UCSD-AML1 (cell line): Measurements from ENCODE around the gene F11.
"Not testable (repeated sequence)": the region's sequence is repeated elsewhere in the genome, so short reads cannot be mapped to it uniquely, and the experiment has no call there.

Source experiments
- DNase-seq: peaks from one replicate; lab custom pipeline; 2025; ENCODE audit not compliant: unreplicated experiment; lab: John Stamatoyannopoulos, UW

Gene F11

DNA sequence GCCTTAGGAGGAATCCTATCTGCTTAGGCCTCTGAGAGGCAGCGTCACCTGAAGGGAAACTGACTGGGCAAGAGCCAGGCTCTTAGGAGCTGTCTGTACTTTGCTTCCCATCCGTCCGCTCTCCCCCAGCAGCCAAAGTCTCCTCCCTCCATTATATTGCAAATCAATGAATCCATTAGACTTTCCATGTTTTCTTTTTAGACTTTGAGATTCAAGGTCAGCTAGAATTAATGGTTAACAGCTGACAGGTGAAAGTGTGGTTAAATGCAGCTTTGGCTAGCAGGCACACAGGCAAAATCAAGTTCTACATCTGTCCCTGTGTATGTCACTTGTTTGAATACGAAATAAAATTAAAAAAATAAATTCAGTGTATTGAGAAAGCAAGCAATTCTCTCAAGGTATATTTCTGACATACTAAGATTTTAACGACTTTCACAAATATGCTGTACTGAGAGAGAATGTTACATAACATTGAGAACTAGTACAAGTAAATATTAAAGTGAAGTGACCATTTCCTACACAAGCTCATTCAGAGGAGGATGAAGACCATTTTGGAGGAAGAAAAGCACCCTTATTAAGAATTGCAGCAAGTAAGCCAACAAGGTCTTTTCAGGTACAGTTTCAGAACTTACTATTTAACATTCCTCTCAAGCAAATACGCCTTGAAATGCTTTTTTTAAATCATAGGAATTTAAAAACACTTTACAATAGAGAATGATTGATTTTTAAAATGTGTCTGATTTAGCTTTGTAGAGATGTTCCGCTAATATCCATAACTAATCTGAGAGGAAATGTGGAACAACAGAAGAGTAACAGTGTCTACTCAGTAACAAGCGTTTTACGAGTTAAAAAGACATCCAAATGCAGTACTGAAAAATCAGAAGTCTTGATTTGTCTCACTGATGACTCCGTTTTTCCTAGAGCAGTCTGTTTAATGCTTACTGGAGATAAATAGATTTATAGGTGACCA, at the start of gene F11:
Gene F11, plus strand, starts transcription at position 507 of the 970 bp plus-strand sequence. CDS start 948 bp downstream, outside the sequence.
- DNase-seq, result no peak

DNA sequence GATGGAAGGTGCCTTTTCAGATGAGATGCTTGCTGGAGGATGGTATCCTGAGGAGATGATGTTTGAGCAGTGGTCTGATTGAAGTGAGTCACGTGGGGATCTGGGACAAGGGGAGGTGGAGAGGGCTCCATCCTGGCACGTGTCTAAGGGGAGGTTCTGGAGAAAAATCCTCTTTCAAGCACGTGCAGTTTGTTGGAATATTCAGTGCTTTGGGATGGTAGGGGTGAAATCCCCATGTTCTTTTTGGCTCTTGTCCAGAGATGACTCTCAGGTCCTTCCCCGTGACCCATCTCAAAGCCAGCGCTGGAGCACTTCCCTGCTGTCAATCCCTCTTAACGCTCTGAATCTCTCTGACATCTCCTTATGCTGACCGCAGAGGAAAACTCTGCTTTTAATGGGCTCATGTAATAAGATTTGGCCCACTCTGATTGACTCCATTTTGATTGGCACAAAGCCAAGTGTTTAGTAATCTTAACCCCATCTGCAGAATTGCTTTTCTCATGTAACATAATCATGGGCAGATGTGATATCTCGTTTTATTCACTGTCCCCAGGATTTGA, 49.4 kb upstream of the F11 start:
- no peak for DNase-seq

DNA sequence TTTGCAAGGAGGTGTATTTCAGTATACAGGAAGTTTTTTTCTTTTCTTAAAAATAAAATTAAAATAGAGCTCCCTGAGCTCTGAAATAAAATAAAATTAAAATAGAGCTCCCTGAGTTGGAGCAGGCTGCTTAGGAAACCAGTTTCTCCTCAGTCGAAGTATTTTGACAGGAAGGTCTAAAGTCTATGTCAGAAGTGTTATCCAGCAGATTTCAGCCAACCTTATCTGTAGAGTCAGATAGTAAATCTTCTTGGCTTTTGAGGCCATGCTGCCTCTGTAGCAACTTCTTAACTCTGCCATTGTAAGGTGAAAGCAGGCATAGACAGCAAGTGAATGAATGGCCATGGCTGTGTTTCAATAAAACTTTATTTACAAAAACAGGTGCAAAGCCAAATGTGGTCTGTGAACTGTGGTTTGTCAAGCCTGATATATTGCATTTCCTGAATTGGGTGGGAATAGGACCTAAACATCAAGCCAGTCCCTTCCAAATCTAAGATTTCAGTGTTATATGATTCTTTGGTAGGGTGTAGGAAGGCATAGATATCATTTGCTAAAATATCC, 48.2 kb upstream of the F11 start:
- no peak for DNase-seq

DNA sequence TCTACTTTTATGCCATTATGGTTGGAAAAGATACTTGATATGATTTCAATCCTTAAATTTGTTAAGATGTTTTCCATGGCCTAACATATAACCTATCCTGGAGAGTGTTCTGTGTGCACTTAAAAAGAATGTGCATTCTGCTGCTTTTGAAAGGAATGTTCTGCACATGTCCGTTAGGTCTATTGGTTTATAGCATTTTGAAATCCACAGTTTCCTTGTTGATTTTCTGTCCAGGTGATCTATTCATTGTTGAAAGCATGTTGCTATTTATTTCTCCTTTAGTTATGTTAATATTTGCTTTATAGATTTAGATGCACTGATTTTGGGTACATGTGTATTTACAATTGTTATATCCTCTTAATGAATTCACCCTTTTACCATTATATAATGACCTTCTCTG, 44.4 kb upstream of the F11 start:
- no peak for DNase-seq

- DNase-seq, result no peak
Measured at GRCh38 chr4:186225848-186226247, 40.1 kb upstream of the F11 start.

GRCh38 chr4:186226521-186227189, 39.3 kb upstream of the F11 start:
- no peak for DNase-seq

DNA sequence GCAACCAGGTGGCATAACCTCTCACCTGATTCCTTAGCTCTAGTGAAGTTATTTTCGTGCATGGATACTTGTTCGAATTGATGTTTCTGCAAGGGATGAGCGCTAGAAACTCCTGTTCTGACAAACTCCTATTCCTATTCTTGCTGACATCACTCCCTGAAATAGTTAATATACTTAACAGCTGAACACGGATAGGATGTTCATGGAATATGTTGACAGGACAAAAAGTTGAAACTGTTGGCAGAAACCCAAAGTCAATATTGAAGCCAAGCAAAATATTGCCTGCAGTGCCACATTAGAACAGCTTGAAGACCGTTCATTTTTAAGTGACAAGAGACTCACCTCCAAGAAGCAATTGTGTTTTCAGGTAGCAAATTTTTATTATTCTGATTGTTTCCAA, 38.8 kb upstream of the F11 start, which contains the start of gene KLKB1:
Gene KLKB1, plus strand, starts transcription at position 287 of the 400 bp plus-strand sequence. CDS start 689 bp downstream, outside the sequence.
- no peak for DNase-seq

GRCh38 chr4:186227744-186228513, 38.1 kb upstream of the F11 start:
- DNase-seq, result no peak

DNA sequence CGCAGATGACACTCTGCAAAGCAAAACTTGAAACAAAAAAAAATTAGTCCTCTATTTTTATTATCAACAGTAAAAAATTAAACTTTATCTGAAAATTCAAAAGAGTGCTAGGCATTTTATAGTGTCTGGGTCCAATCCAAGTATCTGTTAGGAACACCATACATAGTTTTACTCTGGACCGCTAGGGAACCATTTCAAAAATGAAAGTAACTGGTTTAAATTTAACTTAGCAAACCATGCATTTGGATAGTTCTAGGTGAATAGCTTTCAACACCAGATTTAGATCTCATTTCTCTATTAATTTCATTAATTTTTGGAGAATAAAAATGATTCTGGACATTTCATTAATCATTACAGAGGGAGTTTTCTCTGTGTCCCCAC, 37.5 kb upstream of the F11 start:
- DNase-seq, result no peak

GRCh38 chr4:186234367-186234766, 31.6 kb upstream of the F11 start:
- DNase-seq, result no peak

DNA sequence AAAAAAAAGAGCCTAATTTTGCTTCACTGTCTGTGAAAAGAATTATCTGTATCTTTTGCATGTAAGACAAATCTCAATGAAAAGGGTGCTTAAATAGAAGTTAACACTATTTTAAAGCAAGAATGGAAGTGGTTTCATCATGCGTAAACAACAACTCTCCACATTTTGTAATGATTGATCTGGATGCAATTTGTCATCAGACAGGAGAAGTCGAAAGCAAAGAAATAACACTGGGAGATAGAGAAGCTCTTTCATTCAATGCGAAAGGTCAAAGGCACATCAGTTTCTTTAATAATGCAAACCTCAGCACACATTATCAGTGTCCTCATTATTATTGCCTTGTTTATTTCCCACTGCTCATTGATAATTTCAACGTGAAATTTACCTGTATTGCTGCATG, 29.9 kb upstream of the F11 start:
- DNase-seq, result no peak

- DNase-seq, result no peak
Measured at GRCh38 chr4:186240452-186240847, 25.5 kb upstream of the F11 start.

- no peak for DNase-seq
Measured at GRCh38 chr4:186240848-186241491, 25.0 kb upstream of the F11 start.

- DNase-seq, result no peak
Measured at GRCh38 chr4:186241616-186242015, 24.4 kb upstream of the F11 start.

GRCh38 chr4:186242031-186242430, 24.0 kb upstream of the F11 start:
- not testable (repeated sequence) for DNase-seq

- no peak for DNase-seq
Measured at GRCh38 chr4:186243331-186243730, 22.7 kb upstream of the F11 start.

DNA sequence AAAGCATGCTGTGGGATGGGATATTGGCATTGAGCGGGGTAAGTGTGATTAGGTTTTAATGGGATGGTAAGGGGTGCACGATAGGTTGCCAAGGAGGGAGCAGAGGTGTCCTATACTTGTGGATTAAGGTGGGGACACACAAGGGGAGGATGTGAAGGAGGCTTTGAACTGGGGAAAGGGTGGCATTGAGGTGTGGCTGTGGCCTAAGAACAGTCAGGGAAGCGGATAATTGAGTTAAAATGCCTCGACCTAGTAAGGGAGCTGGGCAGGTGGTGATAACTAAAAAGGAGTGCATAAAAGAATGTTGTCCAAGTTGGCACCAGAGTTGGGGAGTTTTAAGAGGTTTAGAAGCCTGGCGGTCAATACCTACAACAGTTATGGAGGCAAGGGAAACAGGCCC, 21.2 kb upstream of the F11 start:
- no peak for DNase-seq

DNA sequence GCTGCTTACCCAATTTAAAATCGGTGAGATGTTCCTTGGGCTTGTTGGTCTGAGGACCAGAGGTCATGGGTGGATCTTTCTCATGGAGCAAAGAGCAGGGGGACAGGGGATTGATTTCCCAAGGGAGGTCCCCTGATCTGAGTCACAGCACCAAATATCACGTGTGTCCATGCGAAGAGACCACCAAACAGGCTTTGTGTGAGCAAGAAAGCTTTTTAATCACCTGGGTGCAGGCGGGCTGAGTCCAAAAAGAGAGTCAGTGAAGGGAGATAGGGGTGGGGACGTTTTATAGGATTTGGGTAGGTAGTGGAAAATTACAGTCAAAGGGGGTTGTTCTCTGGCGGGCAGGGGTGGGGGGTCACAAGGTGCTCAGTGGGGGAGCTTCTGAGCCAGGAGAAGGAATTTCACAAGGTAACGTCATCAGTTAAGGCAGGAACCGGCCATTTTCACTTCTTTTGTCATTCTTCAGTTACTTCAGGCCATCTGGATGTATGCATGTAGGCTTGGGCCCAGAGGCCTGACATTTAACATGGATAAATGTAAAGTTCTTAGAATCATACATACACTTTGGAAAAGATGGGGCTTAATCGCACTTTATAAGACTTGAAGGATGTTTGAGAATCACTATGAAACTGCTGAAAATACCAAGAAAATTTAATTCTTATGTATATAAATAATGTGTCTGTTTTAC, 18.8 kb upstream of the F11 start:
- not testable (repeated sequence) for DNase-seq

DNA sequence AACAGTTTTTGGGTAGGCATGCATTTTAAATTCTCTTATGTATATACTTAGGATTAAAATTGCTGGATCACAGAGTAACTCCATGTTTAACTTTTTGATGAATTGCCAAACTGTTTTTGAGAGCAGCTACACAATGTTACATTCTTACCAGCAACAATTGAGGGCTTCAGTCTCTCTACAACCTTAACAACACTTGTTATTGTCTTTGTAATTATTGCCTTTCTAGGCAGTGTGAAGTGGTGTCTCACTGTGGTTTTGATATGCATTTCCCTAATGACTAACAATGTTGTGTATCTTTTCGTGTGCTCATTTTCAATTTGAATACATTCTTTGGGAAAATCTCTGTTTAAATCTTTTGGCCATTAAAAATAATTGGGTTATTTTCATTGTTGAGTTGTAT, 17.3 kb upstream of the F11 start:
- DNase-seq, result no peak
